ENCODE results near the gene TAGLN2. TPM values are rescaled to one million over a fixed set of nuclear protein-coding genes. Genes with fewer than 3 reads are reported as not detected.

Gene TAGLN2
- total RNA-seq, 4 donors from 2014 or later, result 65.1 to 235 (median 168) TPM

- TF ChIP-seq POLR2AphosphoS5 (IDR thresholded peaks at IDR 0.05) (no peak), EP300 (IDR thresholded peaks at IDR 0.05; ENCODE audit: low read depth) (no peak), CTCF (IDR thresholded peaks at IDR 0.05) (no peak), POLR2A (IDR thresholded peaks at IDR 0.05) (no peak)
- in situ Hi-C loops (cut with MboI; ENCODE audit: low pct_ligation_motif_present in 1 of 4, low pct_unique_long_range_greater_than_20kb in 1 of 4, low sequenced_read_pairs in 3 of 4) (loop anchor here (5.0 to 10.0 kb wide), 2 partner anchors 70 to 73 kb away; no protein-coding TSS in a partner anchor), intact Hi-C loops (cut with DNase I; ENCODE audit: low total_unique reads) (no loop called here)
- no peaks in the 10 kb centered on the region for H3K9me3 ChIP-seq
- no peaks in the 10 kb centered on the region for H3K27me3 ChIP-seq
- H3K4me1 ChIP-seq, result peaks cover 21 to 34% (median 32%) of the 10 kb centered on the region in 4 donors
- H3K27ac ChIP-seq, result no peak overlapping the region
- no peak overlapping the region for H3K4me3 ChIP-seq
- 91% methylated on average over 12 of the region's 14 CpGs; no CpG with 5 or more reads in 1 of the 2 donors for WGBS, 2 donors (ENCODE audit: low coverage in 1 of 2)
- H3K36me3 ChIP-seq, result no peaks in the 10 kb centered on the region
- DNase-seq, result no peak
These were observed 9.1 kb upstream of the TAGLN2 start for GRCh38 chr1:159934136-159935039.

GRCh38 chr1:159933347-159933746 lies 8.0 kb upstream of the TAGLN2 start:
- WGBS, 2 donors (ENCODE audit: low coverage in 1 of 2), result 58 to 71% methylated on average over 4 of the region's 4 CpGs
- no peaks in the 10 kb centered on the region for H3K9me3 ChIP-seq
- no peak overlapping the region for H3K4me3 ChIP-seq
- H3K27ac ChIP-seq, result no peak overlapping the region
- TF ChIP-seq CTCF (IDR thresholded peaks at IDR 0.05) (no peak), EP300 (IDR thresholded peaks at IDR 0.05; ENCODE audit: low read depth) (no peak), POLR2A (IDR thresholded peaks at IDR 0.05) (no peak), POLR2AphosphoS5 (IDR thresholded peaks at IDR 0.05) (no peak)
- DNase-seq, result no peak
- peaks cover 18 to 25% (median 24%) of the 10 kb centered on the region in 4 donors for H3K4me1 ChIP-seq
- no peaks in the 10 kb centered on the region for H3K36me3 ChIP-seq
- H3K27me3 ChIP-seq, result no peaks in the 10 kb centered on the region
- in situ Hi-C loops (cut with MboI; ENCODE audit: low pct_ligation_motif_present in 1 of 4, low pct_unique_long_range_greater_than_20kb in 1 of 4, low sequenced_read_pairs in 3 of 4), result loop anchor here in 1 of 4 donors (10.0 kb wide), 1 partner anchor 71 kb away; no protein-coding TSS in a partner anchor
- intact Hi-C loops (cut with DNase I; ENCODE audit: low total_unique reads), result no loop called here

- intact Hi-C loops (cut with DNase I; ENCODE audit: low total_unique reads), result no loop called here
- TF ChIP-seq POLR2AphosphoS5 (IDR thresholded peaks at IDR 0.05), result no peak
- TF ChIP-seq EP300 (IDR thresholded peaks at IDR 0.05; ENCODE audit: low read depth), result no peak
- no peak for TF ChIP-seq POLR2A (IDR thresholded peaks at IDR 0.05)
- no peak for TF ChIP-seq CTCF (IDR thresholded peaks at IDR 0.05)
- Histone ChIP-seq H3K36me3 (no peaks in the 10 kb centered on the region), H3K4me3 (no peak overlapping the region), H3K27me3 (no peaks in the 10 kb centered on the region), H3K4me1 (peaks cover 11 to 17% (median 16%) of the 10 kb centered on the region in 4 donors), H3K9me3 (no peaks in the 10 kb centered on the region), H3K27ac (no peak overlapping the region)
- DNase-seq, result no peak
- 78 to 81% methylated on average over 5 to 15 of the region's 16 CpGs for WGBS, 2 donors (ENCODE audit: low coverage in 1 of 2)
- in situ Hi-C loops (cut with MboI; ENCODE audit: low pct_ligation_motif_present in 1 of 4, low pct_unique_long_range_greater_than_20kb in 1 of 4, low sequenced_read_pairs in 3 of 4), result loop anchor here in 1 of 4 donors (10.0 kb wide), 1 partner anchor 72 kb away; no protein-coding TSS in a partner anchor
These were observed 7.3 kb upstream of the TAGLN2 start for GRCh38 chr1:159932296-159933285.

Data from transverse colon (tissue), 4 donors.